LNCaP clone FGC (cell line): ENCODE measurements around the gene FIZ1.

Experiments
- DNase-seq: peaks from one replicate; pipeline ENCODE4 v3.0.0-alpha.2; 2011; ENCODE audit warnings: low read depth
- H3K4me3 ChIP-seq: 2 replicates; pipeline ENCODE4 v1.5.1; 2011; ENCODE audit warnings: mild to moderate bottlenecking, low read depth, low read length, control low read depth
- CTCF ChIP-seq: IDR thresholded peaks from 2 replicates; pipeline ENCODE4 v1.5.1; 2012; ENCODE audit warnings: mild to moderate bottlenecking; ENCODE audit not compliant: control insufficient read depth, insufficient read depth; ENCODE audit errors: extremely low read depth

FIZ1 gene

GRCh38 chr19:55567708-55568328 is 31.5 kb downstream of the FIZ1 start:
- H3K4me3 ChIP-seq, result no peak overlapping the region
- no peak for DNase-seq
- TF ChIP-seq CTCF, result no peak

GRCh38 chr19:55566823-55567222 is 32.5 kb downstream of the FIZ1 start:
- DNase-seq, result no peak
- TF ChIP-seq CTCF, result no peak
- H3K4me3 ChIP-seq, result no peak overlapping the region

- no peak for DNase-seq
- no peak overlapping the region for H3K4me3 ChIP-seq
- TF ChIP-seq CTCF, result no peak
Measured at GRCh38 chr19:55563261-55563690, 36.0 kb downstream of the FIZ1 start.

- no peak for DNase-seq
- no peak for TF ChIP-seq CTCF
Measured at GRCh38 chr19:55559684-55560083, 39.6 kb downstream of the FIZ1 start.

GRCh38 chr19:55554741-55555152 is 44.6 kb downstream of the FIZ1 start:
- no peak overlapping the region for H3K4me3 ChIP-seq
- no peak for DNase-seq
- TF ChIP-seq CTCF, result no peak

More at GRCh38 chr19:55559684-55560083, 39.6 kb downstream of the FIZ1 start:
- H3K4me3 ChIP-seq, result no peak overlapping the region

- no peak for TF ChIP-seq CTCF
- no peak for DNase-seq
- H3K4me3 ChIP-seq, result no peak overlapping the region
Measured at GRCh38 chr19:55554302-55554701, 45.0 kb downstream of the FIZ1 start.
